WTC11 (cell line): ENCODE measurements around the gene PSEN1.

Source experiments
- ATF1 ChIP-seq: sonication (generic); formaldehyde crosslinking; IDR thresholded peaks from 2 replicates; pipeline ENCODE4 v1.8.1; 2023; ENCODE audit warnings: mild to moderate bottlenecking, moderate library complexity, missing genetic modification reagents
- CBFB ChIP-seq: sonication (generic); formaldehyde crosslinking; IDR thresholded peaks from 2 replicates; pipeline ENCODE4 v1.8.1; 2022; ENCODE audit warnings: mild to moderate bottlenecking, low read depth, missing genetic modification reagents
- CREM ChIP-seq: sonication (generic); formaldehyde crosslinking; IDR thresholded peaks from 2 replicates; pipeline ENCODE4 v1.8.1; 2022; ENCODE audit warnings: mild to moderate bottlenecking, missing genetic modification reagents, moderate library complexity
- CTCF ChIP-seq: fragments of 200-600 bp; IDR thresholded peaks from 2 replicates; pipeline ENCODE4 v1.8.0; 2022; ENCODE audit warnings: antibody characterized with exemption
- KAT7 ChIP-seq: sonication (generic); formaldehyde crosslinking; IDR thresholded peaks from 2 replicates; pipeline ENCODE4 v1.8.1; 2023; ENCODE audit warnings: missing genetic modification reagents, mild to moderate bottlenecking, borderline replicate concordance
- MXD4 ChIP-seq: fragments of 250-450 bp; sonication (Bioruptor Pico); IDR thresholded peaks from 2 replicates; pipeline ENCODE4 v1.8.0; 2021; ENCODE audit warnings: mild to moderate bottlenecking, moderate library complexity, borderline replicate concordance
- ZNF121 ChIP-seq: sonication (generic); formaldehyde crosslinking; IDR thresholded peaks from 2 replicates; pipeline ENCODE4 v1.8.0; 2023; ENCODE audit warnings: missing genetic modification reagents
- TF ChIP-seq, protein P1 (sequence below): sonication (generic); formaldehyde crosslinking; IDR thresholded peaks from 2 replicates; pipeline ENCODE4 v1.8.1; 2022; ENCODE audit warnings: low read depth, missing genetic modification reagents, borderline replicate concordance
- TF ChIP-seq, protein P2 (sequence below): sonication (generic); formaldehyde crosslinking; IDR thresholded peaks from 2 replicates; pipeline ENCODE4 v1.8.1; 2023; ENCODE audit warnings: mild to moderate bottlenecking, missing genetic modification reagents, moderate library complexity

GRCh38 chr14:73235531-73236155 lies 99.3 kb downstream of the PSEN1 start:
- TF ChIP-seq CTCF: no peak
- TF ChIP-seq MXD4 (CRISPR knock-in tag): no peak
- no peak for TF ChIP-seq KAT7
- TF ChIP-seq ATF1 (CRISPR knock-in tag): no peak
- no peak for TF ChIP-seq ZNF121 (CRISPR knock-in tag)
- TF ChIP-seq, protein P1, sequence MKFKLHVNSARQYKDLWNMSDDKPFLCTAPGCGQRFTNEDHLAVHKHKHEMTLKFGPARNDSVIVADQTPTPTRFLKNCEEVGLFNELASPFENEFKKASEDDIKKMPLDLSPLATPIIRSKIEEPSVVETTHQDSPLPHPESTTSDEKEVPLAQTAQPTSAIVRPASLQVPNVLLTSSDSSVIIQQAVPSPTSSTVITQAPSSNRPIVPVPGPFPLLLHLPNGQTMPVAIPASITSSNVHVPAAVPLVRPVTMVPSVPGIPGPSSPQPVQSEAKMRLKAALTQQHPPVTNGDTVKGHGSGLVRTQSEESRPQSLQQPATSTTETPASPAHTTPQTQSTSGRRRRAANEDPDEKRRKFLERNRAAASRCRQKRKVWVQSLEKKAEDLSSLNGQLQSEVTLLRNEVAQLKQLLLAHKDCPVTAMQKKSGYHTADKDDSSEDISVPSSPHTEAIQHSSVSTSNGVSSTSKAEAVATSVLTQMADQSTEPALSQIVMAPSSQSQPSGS (CRISPR knock-in tag): no peak
- no peak for TF ChIP-seq CREM (CRISPR knock-in tag)
- TF ChIP-seq, protein P2, sequence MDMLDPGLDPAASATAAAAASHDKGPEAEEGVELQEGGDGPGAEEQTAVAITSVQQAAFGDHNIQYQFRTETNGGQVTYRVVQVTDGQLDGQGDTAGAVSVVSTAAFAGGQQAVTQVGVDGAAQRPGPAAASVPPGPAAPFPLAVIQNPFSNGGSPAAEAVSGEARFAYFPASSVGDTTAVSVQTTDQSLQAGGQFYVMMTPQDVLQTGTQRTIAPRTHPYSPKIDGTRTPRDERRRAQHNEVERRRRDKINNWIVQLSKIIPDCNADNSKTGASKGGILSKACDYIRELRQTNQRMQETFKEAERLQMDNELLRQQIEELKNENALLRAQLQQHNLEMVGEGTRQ (CRISPR knock-in tag): no peak
- TF ChIP-seq CBFB: no peak
